GM19372 (cell line): ENCODE results near the gene MLN.
"Not testable (repeated sequence)": the region's sequence is repeated elsewhere in the genome, so short reads cannot be mapped to it uniquely, and the experiment has no call there.

Experiments
- ATAC-seq: cut with Tn5 transposase; IDR thresholded peaks from one replicate; pipeline ENCODE4 v1.9.1; 2021; ENCODE audit warnings: mild to moderate bottlenecking, low read depth, moderate library complexity; ENCODE audit not compliant: unreplicated experiment

Gene MLN

GRCh38 chr6:33836806-33837469, 33.1 kb upstream of the MLN start:
- no peak for ATAC-seq

- no peak for ATAC-seq
Observed at GRCh38 chr6:33834401-33835392, 30.9 kb upstream of the MLN start.

- ATAC-seq = no peak
Observed at GRCh38 chr6:33833599-33833998, 29.8 kb upstream of the MLN start.

GRCh38 chr6:33832831-33833230, 29.0 kb upstream of the MLN start:
- ATAC-seq = not testable (repeated sequence)

- not testable (repeated sequence) for ATAC-seq
Observed at GRCh38 chr6:33831725-33832124, 27.9 kb upstream of the MLN start.

- no peak for ATAC-seq
Observed at GRCh38 chr6:33830635-33831240, 26.9 kb upstream of the MLN start.

GRCh38 chr6:33828764-33829731, 25.2 kb upstream of the MLN start:
- ATAC-seq = no peak

- ATAC-seq = no peak
Observed at GRCh38 chr6:33828452-33828763, 24.6 kb upstream of the MLN start.

- ATAC-seq = no peak
Observed at GRCh38 chr6:33827546-33828451, 24.0 kb upstream of the MLN start.

GRCh38 chr6:33826537-33826936, 22.7 kb upstream of the MLN start:
- ATAC-seq = no peak

- no peak for ATAC-seq
Observed at GRCh38 chr6:33824461-33825154, 20.8 kb upstream of the MLN start.

GRCh38 chr6:33823806-33824205, 20.0 kb upstream of the MLN start:
- no peak for ATAC-seq

GRCh38 chr6:33822575-33823395, 19.0 kb upstream of the MLN start:
- ATAC-seq = no peak

GRCh38 chr6:33820784-33821520, 17.1 kb upstream of the MLN start:
- ATAC-seq = no peak

- ATAC-seq = no peak
Observed at GRCh38 chr6:33820243-33820642, 16.4 kb upstream of the MLN start.

GRCh38 chr6:33819021-33819420, 15.2 kb upstream of the MLN start:
- ATAC-seq = no peak

- no peak for ATAC-seq
Observed at GRCh38 chr6:33818293-33818692, 14.5 kb upstream of the MLN start.
